Epidermal melanocyte (primary cell): ENCODE results near the gene ARFGEF3.
"Not testable (repeated sequence)": the region's sequence is repeated elsewhere in the genome, so short reads cannot be mapped to it uniquely, and the experiment has no call there.

Experiments used
- DNase-seq: peaks from one replicate; pipeline ENCODE4 v3.0.0; 2011; ENCODE audit warnings: low spot score; ENCODE audit not compliant: insufficient read length

Gene ARFGEF3

DNA sequence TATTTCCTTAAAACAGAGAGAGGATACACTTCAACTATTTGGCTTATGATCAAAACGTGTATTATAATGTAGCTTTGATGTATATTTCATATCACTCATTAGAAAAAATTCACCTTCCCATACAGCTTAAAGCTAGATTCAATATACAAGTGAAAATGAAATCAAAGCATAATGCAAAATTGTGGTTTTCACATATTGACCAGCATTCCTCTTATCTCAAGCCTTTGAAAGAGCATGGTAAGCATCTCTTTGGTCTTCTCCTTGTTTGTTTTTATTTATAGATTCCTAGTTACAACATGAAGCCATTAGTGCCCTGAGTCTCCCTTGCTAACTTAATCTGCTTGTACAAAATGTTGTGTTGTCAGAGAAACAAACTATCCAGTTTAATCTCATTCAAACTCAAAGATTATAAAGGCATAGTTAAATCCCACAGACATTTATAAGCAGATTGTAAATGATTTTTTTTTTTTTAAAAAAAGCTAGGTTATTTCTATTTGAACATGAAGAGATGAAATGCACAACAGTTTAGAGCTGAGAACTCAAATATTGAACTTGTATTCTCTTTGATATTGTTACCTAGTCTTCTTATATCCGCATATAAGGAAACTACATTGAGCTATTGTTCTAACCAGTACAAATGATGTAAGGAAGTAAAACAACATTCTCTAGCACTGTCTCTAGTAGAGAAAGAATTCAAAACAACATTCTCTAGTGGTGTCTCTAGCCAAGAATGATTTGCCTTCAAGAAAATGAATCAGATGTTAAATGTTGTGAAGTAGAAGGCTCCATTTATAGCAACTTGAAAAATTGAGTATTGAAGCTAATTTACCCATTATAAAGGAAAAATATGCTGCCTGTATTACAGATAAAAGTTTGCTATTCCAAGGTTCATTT is 184.8 kb downstream of the ARFGEF3 start:
- no peak for DNase-seq

DNA sequence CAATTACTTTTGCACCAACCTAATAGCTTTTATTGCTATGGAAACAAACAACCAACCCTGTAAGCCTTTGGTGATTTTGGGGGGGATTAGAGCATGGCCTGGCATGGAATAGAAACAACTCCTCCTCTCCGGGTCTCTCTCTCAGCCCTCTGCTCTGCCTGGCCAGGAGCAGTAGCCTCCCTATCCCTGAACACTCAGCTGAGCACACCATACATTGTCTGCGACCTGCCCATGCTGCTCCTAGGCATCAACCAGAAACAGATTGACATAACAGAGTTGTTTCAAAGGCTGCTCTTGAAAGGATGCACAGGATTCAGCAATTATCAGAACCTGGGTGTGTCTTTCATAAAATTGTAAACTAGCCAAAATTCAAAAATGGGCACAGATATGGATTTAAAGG is 186.1 kb downstream of the ARFGEF3 start:
- no peak for DNase-seq

DNA sequence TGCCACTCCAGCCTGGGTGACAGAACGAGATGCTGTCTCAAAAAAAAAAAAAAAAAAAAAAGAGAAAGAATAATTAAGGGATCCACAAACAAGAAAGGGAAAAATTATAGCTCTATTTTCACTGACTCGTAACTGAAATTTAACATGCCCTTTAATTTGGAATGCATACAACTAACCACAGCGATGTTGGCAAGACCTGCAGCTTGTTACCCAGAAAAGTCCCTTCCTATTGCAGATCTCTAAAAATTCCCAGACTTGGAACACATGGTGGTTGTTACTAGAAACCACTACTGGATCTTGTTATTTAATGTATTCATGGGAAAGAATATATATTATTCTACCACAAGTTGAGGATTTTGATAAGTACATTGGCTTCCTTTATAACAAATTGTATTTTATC is 188.2 kb downstream of the ARFGEF3 start:
- no peak for DNase-seq

DNA sequence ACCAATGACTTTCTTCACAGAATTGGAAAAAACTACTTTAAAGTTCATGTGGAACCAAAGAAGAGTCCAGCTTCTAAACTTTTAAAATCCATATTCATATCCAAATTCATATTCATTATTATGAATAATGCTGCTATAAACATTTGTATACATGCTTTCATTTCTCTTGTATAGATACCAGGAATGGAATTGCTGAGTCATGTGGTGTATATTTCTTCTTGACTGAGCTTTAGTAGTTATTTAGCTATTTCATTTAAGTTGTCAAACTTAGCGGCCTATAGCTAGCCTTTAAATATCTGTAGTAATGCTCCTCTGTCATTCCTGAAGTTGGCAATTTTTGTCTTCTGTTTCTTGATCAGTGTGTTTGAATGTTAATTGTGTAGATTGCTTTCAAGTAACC is 196.2 kb downstream of the ARFGEF3 start:
- DNase-seq: no peak

DNA sequence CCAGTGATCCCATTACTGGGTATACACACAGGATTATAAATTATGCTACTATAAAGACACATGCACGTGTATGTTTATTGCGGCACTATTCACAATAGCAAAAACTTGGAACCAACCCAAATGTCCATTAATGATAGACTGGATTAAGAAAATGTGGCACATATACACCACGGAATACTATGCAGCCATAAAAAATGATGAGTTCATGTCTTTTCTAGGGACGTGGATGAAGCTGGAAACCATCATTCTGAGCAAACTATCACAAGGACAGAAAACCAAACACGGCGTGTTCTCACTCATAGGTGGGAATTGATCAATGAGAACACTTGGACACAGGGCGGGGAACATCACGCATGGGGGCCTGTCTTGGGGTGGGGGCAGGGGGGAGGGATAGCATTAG is 206.9 kb downstream of the ARFGEF3 start:
- not testable (repeated sequence) for DNase-seq

DNA sequence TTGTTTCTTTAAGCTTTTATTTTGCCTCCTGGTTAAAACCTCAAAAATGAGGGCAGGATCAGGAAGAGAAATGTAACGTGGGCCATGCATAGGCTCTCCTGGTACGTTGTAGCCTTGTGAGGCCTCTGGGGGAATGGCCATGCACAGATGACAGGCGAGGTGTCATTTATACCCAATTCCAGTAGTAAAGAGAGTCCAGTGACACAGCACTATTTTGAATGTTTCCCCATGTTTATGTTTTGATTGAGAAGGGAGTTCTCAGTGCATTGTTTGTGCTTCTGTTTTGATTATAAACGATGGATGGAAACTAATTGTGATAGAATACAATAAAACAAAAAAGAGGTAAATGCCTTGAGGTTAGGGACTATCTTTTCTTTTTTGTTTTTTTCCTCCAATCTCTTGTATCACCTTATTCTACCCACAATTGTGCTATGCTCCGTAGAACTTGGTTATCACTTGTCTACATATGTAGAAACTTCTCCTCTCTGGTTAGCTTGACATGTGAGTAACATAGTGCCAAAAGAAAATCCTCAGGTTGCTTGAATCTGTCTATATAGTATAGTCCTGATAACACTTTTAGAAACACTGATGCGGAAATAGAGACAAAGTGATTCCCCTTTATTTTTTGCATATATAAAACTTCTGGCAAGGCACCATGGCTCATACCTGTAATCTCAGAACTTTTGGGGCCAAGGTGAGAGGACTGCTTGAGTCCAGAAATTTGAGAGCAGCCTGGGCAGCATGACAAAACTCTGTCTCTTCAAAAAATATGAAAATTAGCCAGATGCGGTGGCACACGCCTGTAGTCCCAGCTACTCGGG is 209.1 kb downstream of the ARFGEF3 start:
- no peak for DNase-seq

DNA sequence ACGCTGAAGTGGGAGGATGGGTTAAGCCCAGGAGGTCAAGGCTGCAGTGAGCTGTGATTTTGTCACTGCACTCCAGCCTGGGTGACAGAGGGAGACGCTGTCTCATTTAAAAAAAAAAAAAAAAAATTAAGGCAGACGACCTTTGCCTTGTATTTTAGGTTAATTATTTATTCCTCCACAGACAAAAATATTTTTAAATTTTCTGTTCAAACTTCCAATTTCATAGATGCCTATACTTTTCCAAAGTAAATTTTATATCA is 209.6 kb downstream of the ARFGEF3 start:
- DNase-seq: no peak

DNA sequence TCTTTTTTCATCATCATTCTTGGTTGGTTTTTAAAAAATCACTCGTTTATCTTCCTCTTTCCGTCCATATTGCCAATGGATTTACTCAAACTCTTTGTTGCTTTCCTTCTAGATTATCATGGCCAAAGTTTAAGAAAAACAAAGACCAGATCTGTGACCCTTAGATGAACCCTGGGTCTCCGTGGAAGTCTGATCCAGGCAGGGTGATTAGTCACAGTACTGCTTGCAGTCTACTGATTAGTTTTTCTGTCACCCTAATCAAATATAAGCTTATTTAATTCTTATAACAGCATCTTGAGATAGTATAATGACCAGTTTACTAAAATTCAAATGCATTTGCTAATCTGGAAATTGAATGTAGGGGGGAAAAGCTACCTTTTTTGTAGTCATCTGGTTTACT is 210.0 kb downstream of the ARFGEF3 start:
- DNase-seq: no peak

DNA sequence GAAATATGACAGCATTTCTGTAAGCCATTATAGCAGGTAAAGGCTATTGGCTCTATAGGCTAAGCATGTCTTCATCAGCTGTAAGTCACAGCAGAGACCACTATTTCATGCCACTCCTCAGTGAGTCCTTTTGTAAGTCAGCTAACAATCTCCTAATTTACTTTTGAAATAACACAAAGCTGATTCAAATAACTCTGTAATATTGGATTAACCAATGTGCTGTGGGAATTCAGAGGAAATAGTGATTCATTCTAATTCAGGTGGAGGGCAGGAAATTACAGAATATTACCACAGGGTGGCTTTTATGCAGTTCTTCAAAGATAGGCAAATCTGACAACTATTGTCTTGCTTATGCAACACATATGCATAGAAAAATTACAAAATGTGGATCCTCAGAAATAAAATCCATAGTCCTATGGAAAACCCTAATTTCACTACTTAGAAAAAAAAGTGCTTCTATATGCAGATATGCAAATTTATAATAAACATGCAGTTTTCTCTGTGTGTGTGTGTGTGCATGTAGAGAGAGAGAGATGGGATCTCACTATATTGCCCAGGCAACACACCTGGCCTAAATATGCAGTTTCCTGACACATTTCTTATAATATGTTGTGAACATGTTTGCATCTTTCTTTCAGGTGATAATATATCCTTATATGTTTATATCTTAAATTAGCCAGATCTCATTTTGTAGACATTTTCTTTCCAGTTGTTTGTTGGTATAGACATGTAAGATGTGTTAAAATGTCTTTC is 211.1 kb downstream of the ARFGEF3 start:
- no peak for DNase-seq

DNA sequence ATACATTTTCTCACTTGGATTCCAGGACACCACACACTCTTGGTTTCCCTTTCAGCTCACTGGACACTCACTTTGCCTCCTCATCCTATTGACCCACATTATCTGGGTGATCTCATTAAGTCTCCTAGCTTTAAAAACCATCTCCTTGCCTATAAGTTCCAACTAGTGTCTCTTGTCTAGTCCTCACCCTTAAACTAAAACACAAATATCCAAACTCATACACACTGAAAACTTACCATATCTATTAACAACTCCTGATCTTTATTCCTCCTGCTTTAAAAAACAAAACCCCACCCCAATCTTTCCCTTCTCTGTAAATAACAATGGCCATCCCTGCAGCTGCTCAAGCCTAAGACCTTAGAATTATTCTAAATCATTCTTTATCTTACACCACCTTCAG is 212.5 kb downstream of the ARFGEF3 start:
- DNase-seq: no peak

DNA sequence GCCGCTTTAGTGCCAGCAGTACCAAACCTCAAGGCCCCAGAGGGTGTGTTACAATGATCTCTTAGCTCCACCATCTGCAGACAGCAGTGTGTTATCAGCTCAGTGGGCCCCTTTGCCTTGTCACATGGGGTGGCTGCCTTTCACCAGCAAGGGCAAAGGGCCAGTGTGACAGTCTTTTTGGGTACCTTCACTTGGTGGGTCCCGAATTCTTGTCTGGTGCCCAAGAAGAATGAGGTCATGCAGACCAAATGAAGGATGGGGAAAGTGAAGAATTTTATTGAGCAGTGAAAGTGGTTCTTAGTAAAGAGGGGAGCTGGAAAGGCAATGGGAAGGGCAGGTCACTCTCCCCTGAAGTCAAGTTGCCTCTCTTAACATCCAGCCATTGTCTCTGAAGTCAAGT is 213.1 kb downstream of the ARFGEF3 start:
- DNase-seq: no peak

DNA sequence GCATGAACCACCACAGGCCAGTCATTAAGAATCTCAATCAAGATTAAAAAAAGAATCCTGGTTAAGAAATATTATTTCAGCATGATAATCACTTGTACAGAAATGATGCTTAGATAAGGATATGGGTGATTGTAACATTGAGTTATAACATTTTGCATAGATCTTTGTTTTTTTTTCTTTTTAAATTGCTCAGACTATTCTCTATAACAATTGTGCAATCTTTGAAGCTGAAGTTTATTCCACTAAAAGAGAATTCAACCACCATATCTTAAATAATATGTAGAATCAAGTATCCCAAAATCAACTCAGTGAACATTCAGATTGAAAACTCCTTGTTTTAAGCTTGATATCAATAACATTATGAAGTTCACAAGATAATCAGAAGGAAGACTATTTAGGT is 215.3 kb downstream of the ARFGEF3 start:
- DNase-seq: no peak

DNA sequence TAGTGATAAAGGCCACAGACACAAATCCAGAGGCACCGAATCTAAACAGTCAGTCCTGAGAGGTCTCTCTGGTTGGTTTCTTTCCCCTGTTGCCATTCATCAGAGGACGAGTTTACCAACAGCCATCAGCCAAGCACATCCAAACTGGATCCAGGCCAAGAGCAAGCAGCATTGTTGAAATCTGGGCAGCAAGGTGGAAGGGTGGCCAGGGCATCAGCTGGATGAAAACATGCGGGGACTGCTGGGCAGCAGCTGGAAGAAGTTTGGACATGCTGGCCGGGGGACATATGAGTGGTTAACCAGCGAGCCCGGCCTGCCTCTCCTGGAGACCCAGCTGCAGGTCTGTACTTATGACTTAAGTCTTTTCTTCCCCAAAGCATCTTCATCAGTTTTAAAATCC is 216.1 kb downstream of the ARFGEF3 start, which contains the start of gene SMIM28:
Gene SMIM28 (plus strand): TSS at position 62 of the 400 bp plus-strand sequence. CDS start 168 bp downstream, at position 230.
- DNase-seq: no peak

DNA sequence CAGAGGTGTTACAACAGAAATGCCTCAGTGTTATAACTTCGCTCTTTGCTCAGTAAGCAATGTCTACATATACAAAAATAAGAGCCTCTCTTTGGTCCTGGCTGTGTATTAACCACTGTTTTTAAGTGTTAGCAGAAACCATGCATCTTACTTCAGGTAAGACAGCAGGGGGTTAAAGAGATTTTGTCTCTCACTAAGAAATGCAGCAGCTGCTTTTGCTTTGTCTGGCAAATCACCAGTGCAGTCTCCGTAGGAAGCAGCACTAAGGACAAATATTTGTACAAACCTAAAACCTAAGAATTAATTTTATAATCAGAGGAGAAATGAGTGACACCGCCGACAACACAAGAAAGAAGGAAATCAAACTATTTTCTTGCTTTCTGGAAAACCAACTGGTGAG is 216.7 kb downstream of the ARFGEF3 start:
- no peak for DNase-seq

DNA sequence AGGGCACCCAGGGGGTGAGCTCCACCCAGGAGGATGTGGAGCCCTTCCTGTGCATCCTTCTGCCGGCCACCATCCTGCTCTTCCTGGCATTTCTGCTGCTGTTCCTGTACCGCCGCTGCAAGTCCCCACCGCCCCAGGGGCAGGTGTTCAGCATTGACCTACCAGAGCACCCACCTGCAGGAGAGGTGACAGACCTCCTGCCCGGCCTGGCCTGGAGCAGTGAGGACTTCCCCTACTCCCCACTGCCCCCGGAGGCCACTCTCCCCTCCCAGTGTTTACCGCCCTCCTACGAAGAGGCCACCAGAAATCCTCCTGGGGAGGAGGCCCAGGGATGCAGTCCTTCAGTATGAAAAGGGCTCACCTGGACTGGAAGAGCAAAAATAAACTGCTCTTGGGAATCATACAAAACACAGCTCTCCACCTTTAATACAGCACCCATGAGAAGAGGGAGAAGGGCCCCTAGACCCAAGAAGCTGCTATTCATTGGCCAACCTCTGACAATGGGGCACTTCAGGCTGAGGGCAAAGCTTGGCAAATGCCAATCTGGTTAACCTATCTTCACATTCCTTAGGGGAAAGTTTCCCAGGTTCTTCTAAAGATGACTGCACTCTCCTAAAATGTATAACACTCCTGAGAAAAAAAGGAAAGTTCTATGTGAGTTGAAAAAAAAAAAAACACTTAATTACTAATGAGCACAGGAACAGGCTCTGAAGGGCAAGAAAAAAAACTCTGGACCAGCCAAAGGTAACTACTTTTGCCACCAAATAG is 220.9 kb downstream of the ARFGEF3 start:
- no peak for DNase-seq

DNA sequence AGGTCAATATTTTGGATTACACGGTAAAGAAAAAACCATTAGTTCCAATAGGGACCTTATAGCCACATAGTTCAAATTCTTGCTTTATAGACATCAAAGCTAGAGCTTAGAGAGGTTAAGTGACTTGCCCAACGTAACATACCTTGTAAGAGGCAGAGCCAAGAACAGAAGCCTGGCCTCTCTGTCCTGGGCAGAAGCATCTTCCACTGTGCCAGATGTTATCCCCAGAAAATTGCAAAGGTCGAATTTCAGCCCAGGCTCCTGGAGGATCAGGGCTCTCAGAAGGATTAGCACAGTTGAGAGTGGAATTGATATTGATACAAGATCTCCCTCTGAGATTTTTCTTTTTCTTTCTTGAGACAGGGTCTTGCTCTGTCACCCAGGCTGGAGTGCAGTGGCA is 222.0 kb downstream of the ARFGEF3 start:
- no peak for DNase-seq

DNA sequence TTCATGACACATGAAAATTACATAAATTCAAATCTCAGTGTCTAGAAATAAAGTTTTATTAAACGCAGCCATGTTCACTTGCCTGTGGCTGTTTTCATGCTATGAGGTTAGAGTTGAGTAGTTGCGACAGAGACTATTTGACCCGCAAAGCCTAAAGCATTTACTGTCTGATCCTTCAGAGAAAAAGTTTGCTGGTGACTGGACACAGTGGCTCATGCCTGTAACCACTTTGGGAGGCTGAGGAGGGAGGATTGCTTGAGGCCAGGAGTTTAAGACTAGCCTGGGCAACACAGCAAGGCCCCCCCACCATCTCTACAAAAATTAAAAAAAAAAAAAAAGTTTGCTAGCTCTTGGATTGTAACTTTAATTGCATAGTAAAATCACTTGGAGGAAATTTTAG is 225.2 kb downstream of the ARFGEF3 start:
- no peak for DNase-seq

DNA sequence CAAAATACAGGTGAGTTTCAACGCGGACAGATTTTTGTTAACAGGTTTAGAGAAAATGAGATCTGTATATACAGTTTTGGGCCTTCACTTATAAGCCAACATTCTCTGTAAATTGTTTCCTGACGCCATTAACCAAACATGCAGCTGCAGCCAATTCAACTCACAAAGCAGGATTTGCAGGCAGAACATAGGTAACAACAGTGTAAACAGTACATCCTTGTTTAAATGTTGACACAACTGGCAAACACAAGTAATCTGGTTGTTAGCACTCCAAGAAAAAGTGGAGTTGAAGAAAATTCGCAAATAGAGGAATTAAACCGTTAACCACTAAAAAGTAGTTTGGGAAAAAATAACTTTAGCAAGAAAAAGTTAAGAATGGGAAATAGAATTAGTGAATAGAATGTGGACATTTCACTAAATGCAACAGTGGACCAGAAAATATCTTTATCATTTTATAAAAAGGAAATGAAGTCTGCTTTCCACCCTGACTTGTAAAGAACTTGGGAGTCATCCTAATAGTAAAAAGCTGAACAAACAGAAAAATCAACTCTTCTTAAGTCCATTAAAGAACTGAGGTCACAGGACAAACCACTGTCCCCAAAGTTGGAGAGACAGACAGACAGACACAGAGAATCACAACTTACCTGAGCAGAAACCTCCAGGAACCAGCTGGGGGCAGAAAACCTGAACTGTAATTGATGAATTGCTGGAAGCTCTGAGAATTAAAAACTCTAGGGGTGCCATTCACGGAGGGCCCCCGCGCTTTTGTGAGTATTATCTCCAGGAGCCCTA is 226.0 kb downstream of the ARFGEF3 start:
- DNase-seq: no peak

DNA sequence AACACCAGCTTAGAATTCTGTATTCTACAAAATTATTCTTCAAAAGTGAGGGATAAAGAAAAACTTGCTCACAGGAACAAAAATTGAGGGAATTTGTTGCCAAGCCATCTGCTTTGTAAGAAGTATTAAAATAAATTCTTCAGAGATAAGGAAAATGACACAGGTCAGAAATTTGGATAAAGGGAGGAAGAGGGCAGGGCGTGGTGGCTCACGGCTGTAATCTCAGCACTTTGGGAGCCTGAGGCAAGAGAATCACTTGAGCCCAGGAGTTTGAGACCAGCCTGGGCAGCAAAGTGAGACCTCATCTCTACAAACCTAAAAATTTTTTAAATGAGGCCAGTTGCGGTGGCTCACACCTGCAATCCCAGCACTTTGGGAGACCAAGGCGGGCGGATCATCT is 227.8 kb downstream of the ARFGEF3 start:
- DNase-seq: no peak
